Measurements from ENCODE around the gene SLC25A34.

The SLC25A34 gene

DNA sequence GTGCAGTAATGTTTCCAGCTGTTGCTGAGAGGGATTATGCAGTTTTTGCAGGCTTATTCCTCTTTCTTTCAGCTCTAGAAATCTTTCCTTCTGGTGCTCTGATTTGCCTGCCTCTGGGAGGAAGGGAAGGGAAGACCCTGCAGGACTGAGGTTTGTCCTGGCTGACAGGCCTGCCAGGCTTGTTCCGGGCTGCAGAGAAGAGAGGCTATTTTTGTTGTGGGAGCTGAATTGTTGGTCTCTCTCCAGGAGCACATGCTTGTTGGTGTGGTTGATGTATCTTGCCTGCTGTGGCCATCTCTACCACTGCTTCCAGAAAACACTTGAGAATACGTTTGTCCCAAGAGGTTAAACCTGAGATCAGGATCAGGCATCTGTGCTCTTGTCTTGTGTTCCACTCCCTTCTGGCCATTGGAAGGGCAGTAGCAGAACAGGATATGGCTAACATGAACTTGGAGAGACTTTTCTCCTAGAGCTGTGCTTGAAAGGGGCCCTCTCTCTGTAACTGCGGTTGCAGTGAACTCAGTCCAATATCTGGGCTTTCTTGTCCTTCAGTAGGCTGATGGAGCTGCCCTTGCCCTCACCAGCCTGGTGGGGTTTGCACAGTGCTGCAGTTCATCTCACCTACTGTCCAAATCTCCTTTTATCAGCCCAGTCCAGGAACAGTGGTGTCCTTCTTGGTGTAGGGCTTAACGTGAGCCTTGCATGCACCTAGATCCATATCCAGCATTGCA is 21.5 kb upstream of the SLC25A34 start:
- DNase-seq: no peak

- DNase-seq: no peak
Measured at GRCh38 chr1:15717418-15718125, 18.5 kb upstream of the SLC25A34 start.

DNA sequence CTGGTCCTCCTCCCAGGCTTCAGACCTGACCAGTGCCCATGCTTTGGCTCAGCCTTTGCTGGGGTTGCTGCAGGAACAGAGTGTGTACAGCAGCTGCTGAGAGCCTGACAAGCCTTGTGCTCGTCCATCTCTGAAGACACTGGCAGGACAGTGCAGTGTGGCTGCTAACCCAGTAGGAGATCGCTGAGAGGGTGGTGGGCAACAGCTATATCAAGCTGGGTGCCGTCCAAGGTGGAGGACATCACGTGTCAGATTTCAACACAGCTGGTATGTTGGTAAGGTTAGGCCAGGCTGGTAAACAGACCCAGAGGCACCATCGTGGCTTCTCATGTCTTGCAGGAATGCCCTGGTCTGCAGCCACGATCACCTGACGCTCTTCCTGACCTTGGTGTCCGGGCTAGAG is 17.9 kb upstream of the SLC25A34 start:
- DNase-seq: no peak

DNA sequence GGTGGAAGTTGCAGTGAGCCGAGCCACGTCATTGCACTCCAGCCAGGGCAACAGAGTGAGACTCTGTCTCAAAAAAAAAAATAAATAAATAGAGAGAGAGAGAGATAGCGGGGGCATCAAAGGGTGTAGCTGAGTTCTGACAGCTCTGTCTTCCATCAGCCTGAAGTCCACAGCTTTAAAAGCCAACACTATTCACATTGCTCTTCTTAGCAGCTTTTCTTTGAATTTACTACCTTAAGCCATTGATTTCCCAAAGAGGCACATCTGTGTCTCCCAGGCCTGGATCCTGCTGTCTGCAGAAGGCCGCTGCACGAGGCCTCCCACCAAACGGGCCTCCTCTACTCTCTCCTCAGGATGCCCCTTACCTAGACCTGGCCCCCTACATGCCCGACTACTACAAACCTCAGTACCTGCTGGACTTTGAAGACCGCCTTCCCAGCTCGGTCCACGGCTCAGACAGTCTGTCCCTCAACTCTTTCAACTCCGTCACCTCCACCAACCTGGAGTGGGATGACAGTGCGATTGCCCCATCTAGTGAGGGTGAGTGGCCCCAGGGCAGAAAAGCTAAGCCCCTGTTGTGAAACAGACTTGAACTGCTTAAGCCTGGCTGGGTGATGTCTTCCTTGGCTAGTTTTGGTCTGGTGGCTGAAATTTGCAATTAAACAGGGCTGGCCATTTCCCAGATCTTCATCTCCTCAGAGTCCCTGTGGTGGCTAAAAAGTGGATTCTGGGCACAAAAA is 16.5 kb upstream of the SLC25A34 start:
- no peak for DNase-seq

DNA sequence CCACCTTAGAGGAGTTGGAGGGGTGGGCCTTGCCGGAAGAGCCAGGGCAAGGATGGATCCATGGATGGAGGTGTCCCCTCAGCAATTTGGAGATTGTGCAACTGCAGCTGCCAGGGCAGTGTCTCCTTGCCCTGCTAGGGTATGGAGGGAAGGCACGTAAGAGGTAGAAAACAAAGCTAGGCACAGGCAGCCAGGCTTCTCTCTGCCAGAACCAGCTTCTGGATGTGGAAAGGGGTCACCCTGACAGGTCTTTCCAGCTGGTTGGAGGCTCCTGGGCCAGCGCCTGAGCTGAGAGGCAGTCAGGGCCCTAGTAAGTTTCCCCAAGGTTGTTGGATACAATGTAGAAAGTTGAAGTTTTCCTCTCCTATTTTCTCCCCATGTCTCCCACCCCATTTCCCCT is 15.2 kb upstream of the SLC25A34 start:
- DNase-seq: no peak

DNA sequence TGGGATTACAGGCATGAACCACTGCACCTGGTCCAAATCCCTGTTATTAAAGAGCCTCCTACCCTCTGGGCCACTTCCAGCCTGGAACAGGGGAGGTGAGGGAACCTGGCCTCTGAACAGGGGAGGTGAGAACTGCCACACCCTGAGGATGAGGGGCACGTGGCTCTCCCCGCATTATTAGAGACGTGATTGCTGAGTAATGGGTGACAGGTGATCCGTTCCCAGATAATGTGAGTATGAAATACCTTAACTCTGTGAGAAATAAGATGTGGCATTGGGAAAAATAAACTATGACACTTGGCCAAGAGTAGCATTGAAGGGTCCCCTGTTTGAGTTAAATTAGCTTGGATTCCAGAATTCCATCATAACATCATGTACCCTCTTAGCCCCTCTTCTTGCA is 13.6 kb upstream of the SLC25A34 start:
- DNase-seq: no peak

GRCh38 chr1:15722836-15723532 is 13.1 kb upstream of the SLC25A34 start:
- no peak for DNase-seq

DNA sequence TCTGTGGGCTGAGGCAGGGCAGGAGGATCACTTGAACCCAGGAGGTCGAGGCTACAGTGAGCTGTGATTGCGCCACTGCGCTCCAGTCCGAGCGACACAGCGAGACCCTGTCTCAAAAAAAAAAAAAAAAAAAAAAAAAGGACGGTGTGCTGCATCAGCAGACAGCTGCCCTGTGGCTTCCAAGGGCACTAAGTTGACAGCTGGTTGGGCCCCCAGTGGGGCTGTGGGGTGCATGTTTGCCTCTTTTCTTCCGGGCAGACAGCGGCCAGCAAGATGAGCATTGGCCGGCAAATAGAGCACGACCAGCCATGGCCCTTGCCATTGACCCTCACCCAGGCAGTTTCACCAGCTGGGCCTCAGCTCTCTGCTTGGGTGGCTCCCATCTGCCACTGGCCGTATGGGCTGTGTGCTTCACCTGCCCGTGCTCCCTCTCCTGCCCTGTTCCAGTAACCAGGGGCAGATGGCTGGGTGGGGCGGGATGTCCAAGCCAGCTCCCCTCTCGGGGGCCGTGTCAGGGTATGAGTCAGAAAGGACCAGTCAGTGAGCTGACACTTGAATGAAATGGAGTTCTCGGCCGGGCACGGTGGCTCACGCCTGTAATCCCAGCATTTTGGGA is 12.3 kb upstream of the SLC25A34 start:
- DNase-seq: no peak

- no peak for DNase-seq
Measured at GRCh38 chr1:15724949-15725880, 10.8 kb upstream of the SLC25A34 start.

GRCh38 chr1:15726508-15726907 is 9.6 kb upstream of the SLC25A34 start:
- DNase-seq: no peak

DNA sequence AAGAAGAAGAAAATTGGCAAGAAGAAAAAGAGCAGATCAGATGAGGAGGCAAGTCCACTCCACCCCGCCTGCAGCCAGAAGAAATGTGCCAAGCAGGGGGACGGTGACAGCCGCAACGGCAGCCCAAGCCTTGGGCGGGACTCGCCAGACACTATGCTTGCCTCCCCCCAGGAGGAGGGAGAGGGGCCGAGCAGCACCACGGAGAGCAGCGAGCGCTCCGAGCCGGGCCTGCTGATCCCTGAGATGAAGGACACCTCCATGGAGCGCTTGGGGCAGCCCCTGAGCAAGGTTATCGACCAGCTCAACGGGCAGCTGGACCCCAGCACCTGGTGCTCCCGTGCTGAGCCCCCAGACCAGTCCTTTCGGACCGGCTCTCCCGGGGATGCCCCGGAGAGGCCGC is 9.0 kb upstream of the SLC25A34 start:
- no peak for DNase-seq

DNA sequence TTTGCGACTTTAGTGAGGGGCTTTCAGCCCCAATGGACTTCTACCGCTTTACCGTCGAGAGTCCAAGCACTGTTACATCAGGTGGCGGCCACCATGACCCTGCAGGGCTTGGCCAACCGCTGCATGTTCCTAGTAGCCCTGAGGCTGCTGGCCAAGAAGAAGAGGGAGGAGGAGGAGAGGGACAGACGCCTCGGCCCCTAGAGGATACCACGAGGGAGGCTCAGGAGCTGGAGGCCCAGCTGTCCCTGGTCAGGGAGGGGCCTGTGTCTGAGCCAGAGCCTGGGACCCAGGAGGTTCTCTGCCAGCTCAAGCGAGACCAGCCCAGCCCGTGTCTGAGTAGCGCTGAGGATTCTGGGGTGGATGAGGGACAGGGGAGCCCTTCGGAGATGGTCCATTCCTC is 8.6 kb upstream of the SLC25A34 start:
- no peak for DNase-seq

GRCh38 chr1:15727866-15728534 is 8.1 kb upstream of the SLC25A34 start:
- no peak for DNase-seq

DNA sequence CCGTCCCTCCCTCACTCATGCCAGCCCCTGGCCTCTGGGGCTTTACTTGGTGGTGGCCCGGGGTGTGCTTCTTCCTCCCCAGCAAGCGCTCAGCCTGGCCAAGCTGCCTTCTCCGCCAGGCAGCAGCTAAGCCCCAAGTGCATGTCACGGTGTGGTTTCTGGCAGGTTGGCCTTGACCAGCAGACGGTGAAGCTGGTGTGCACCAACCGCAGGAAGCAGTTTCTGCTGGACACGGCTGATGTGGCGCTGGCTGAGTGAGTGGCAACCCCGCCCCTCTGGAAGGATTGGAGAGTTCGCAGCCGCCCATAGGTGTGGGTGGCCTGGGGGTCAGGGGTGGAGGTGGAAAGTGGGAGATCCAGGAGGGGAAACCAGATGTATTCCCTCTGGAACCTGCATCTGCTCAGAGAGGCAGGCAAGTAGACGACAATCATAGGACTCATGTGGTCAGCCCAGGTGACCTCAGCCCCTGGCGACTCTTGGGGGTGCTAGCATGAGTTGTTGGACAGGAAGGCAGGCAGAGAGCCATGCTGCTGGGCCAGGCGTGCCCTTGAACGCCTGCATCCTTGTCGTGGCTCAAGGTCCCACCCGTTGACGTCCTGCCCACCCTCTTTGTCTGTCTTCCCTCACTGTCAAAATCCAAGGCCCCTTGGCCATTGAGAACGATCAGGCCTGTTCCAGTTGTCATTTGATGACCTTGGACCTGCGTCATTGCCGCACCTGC is 7.0 kb upstream of the SLC25A34 start:
- DNase-seq: no peak

- DNase-seq: no peak
Measured at GRCh38 chr1:15730423-15730822, 5.6 kb upstream of the SLC25A34 start.

GRCh38 chr1:15730936-15731335 is 5.1 kb upstream of the SLC25A34 start:
- DNase-seq: no peak

GRCh38 chr1:15731735-15732685 is 4.0 kb upstream of the SLC25A34 start:
- no peak for DNase-seq

GRCh38 chr1:15732686-15733081 is 3.4 kb upstream of the SLC25A34 start:
- DNase-seq: no peak

GRCh38 chr1:15733218-15733725 is 2.8 kb upstream of the SLC25A34 start:
- no peak for DNase-seq

All from activated gamma-delta T cell (primary cell).